T-helper 1 cell treated with Interleukin-12 subunit alpha and Interleukin-12 subunit beta and Interleukin-4 antibody, amounts not matched to agents 30 μg/mL and 1 μg/mL, for 36 hours (primary cell): ENCODE results near the gene EDNRA.

Experiments used
- H3K27ac Mint-ChIP-seq: one replicate; pipeline ENCODE4 v1.8.0; 2021; ENCODE audit warnings: mild to moderate bottlenecking, mixed read lengths
- H3K27me3 Mint-ChIP-seq: one replicate; pipeline ENCODE4 v1.8.0; 2021; ENCODE audit warnings: low read depth, mixed read lengths
- H3K36me3 Mint-ChIP-seq: one replicate; pipeline ENCODE4 v1.8.0; 2021; ENCODE audit warnings: low read depth, mixed read lengths
- H3K4me1 Mint-ChIP-seq: one replicate; pipeline ENCODE4 v1.8.0; 2021; ENCODE audit warnings: low read depth, mixed read lengths
- H3K4me3 Mint-ChIP-seq: one replicate; pipeline ENCODE4 v1.8.0; 2021; ENCODE audit warnings: mild to moderate bottlenecking, moderate library complexity, mixed read lengths
- H3K9me3 Mint-ChIP-seq: one replicate; pipeline ENCODE4 v1.8.0; 2021; ENCODE audit warnings: mixed read lengths

EDNRA gene

DNA sequence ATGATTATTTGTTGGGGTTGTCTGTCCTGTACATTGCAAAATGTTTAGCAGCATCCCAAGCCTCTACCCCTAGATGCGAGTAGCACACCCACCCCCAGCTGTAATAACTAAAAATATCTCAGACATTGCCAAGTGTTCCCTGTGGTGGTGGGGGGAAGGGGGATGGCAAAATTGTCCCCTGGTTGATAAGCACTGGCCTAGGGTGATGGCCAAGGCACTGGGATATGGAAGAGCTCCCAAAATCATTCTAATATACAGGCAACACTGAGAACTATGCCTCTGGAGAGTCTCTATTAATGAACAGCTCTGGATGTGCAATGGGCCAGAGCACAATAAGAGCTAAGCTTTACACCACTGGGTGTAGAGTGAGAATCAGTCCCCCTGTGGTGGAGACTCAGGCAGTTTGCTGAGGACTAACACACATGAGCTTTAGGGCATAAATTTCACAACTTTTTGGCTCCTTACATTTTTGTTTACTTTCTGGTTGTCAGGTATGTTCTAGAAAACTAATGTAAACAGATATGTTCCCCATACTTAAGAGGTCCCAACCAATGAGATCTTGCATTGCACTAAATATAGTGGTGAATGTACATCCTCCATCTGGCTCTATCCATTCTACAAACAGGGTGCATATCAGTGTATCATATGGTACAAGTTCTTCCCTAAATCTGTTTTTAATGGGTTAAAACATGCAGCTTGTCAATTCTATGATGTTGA lies 34.5 kb downstream of the EDNRA start:
- Mint-ChIP-seq H3K9me3 (no peaks in the 10 kb centered on the region), H3K27ac (no peak overlapping the region), H3K36me3 (no peaks in the 10 kb centered on the region), H3K27me3 (peaks cover 9% of the 10 kb centered on the region), H3K4me3 (no peak overlapping the region), H3K4me1 (no peaks in the 10 kb centered on the region)

DNA sequence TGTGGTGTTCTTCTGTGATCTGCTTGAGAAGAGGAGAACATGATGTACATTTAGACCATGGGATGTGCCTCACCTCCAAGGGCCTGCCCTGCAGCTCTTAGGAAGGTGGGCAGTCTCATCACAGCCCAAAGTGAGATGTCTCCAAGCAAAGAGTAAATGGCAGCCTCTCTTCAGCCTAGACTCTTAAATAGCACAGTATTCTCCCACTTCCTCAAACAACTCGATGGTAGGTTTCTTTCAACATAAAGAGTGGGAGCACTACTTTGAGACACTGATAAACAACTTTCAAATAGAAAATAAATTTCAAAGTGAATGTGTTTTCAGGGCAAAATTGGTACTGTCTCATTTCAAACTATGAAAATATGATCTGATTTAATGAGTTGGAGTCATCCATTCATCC lies 35.2 kb downstream of the EDNRA start:
- peaks cover 9% of the 10 kb centered on the region for H3K27me3 Mint-ChIP-seq
- H3K36me3 Mint-ChIP-seq: no peaks in the 10 kb centered on the region
- no peak overlapping the region for H3K27ac Mint-ChIP-seq
- no peak overlapping the region for H3K4me3 Mint-ChIP-seq
- H3K9me3 Mint-ChIP-seq: no peaks in the 10 kb centered on the region
- H3K4me1 Mint-ChIP-seq: no peaks in the 10 kb centered on the region

DNA sequence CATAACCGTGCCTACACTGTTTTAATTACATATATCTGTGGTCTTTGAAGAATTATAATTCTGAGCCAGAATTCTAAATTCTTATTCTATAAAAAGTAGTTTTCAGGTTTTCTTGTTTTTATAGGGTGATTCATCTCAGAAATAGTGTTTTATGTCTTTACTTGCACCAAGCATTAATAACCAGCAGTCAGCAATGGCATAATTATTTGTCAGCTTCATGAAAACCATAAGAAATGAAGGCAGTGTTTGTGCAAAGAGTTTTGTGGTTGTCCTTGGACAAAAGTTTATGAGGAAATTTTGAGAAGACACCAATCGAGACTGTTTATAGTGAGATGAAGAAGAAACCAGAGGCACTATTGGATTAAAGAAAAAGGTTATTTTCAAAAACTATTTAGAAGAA lies 37.2 kb downstream of the EDNRA start:
- H3K27ac Mint-ChIP-seq: no peak overlapping the region
- H3K9me3 Mint-ChIP-seq: no peaks in the 10 kb centered on the region
- no peaks in the 10 kb centered on the region for H3K4me1 Mint-ChIP-seq
- no peaks in the 10 kb centered on the region for H3K36me3 Mint-ChIP-seq
- no peak overlapping the region for H3K4me3 Mint-ChIP-seq
- H3K27me3 Mint-ChIP-seq: peaks cover 9% of the 10 kb centered on the region

DNA sequence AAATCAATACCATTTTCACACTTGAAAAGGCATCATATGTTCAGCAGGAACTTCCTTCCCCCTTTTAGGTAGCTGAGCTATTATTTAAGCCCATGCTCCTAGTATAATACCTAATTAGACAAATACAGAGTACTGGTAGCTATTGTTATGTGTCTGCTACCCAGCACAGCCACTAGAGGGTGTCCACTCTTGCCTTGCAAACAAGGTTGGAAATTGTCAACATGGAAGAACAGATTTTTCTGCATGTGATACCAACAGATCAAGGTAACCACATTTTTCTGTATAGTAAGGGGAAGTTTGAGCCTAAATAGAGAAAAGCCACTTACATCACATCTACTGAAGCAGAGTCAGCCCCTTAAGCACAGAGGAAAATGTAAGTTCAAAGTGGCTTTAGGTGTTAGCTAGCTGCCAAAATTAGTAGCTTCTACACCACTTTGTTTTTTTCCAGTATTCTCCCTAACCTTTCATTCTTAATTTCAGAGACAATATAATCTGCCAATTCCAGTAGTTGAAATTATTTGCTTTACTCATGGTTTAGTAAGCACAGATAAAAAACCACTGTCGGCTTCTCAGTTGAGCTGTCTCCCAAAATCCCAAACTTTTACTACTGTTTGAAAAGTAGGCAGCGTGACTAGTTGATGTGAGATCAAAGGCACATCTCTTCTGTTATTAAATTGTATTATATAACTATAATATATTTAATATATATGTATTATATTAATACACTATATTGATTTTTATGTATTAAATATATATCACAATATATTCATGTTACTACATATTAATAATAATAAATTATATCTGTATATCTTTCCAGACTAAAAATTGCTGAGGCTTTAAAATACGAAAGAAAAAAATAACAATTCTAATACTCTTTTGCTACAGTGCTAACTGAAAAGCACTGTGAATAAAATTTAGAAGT lies 38.2 kb downstream of the EDNRA start:
- H3K27me3 Mint-ChIP-seq: peaks cover 9% of the 10 kb centered on the region
- H3K4me3 Mint-ChIP-seq: no peak overlapping the region
- H3K27ac Mint-ChIP-seq: no peak overlapping the region
- no peaks in the 10 kb centered on the region for H3K9me3 Mint-ChIP-seq
- no peaks in the 10 kb centered on the region for H3K36me3 Mint-ChIP-seq
- no peaks in the 10 kb centered on the region for H3K4me1 Mint-ChIP-seq

DNA sequence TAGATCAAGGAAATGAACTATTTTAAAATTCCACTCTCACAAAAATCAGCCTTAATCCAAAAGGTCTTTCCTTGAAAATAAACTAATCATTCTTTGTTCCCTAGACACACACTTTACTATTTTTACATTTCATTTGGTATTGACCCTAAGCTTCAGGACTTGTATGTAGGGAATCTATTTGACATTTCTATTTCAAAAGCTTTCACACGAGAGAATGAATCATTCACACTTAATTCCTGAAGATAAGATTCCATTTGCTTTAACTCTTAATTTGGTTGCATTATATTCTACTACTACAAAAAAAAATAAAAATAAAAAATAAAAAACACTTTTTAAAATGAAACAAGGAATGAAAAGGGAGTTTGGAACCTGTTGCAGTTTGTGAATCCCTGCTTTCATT lies 43.7 kb downstream of the EDNRA start:
- Mint-ChIP-seq H3K27ac (no peak overlapping the region), H3K27me3 (peaks cover 3% of the 10 kb centered on the region), H3K9me3 (no peaks in the 10 kb centered on the region), H3K4me1 (no peaks in the 10 kb centered on the region), H3K36me3 (no peaks in the 10 kb centered on the region), H3K4me3 (no peak overlapping the region)

DNA sequence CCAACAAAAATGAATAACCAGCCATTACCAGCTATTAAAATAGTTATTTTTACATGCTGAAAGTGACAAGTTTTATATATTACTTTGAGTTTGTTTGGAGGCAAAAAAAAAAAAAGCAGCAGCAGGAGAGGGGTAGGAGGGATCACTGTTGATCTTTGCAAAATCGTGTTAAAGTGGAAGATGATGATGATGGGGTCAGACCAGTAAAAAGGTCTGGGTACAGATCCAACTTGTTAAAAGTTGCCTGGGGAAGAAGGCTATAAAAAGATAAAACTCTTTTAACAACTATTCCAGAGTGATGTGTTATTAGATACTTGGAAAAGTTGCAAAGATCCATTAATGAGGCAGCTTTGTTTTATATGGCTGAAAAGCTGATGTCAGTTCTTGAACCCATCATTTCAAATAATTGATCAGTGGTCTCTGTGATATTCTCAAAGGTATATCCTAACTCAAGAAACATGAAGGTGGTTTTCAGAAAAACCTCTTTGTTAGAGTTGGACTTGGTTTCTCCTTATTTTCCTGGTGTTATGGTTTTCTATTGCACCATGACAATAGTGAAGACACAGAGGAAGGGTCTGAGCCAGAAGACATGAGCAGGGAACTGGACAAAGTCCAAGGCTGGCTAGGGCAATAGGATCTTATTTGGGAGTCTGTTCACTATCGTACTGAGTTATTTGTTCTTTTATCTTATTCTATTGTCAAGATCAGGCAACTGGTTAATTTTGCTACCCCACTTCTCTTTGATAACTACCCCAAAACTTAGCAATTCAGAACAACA lies 44.8 kb downstream of the EDNRA start:
- Mint-ChIP-seq H3K27ac (no peak overlapping the region), H3K36me3 (no peaks in the 10 kb centered on the region)

DNA sequence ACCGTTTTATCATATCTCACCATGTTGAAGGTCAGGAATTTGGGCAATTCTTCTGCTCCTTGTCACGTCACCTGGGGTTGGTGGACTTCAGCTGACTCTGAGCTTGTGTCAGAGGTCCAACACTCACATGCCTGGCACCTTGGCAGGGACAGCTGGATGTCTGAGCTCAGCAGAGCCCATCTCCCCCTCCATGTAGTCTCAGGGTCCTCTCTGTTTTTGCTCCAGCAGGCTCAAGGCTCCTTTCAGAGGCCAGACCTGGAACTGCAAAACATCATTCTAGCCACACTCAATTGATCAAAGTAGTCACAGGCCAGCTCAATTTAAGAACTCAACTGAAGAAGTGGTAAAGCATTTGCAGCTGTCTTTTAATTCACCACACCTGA lies 45.4 kb downstream of the EDNRA start:
- H3K9me3 Mint-ChIP-seq: no peaks in the 10 kb centered on the region
- no peak overlapping the region for H3K27ac Mint-ChIP-seq
- peaks cover 3% of the 10 kb centered on the region for H3K27me3 Mint-ChIP-seq
- H3K36me3 Mint-ChIP-seq: no peaks in the 10 kb centered on the region
- no peak overlapping the region for H3K4me3 Mint-ChIP-seq
- no peaks in the 10 kb centered on the region for H3K4me1 Mint-ChIP-seq

More for the DNA sequence above, 44.8 kb downstream of the EDNRA start:
- no peak overlapping the region for H3K4me3 Mint-ChIP-seq
- no peaks in the 10 kb centered on the region for H3K4me1 Mint-ChIP-seq
- peaks cover 3% of the 10 kb centered on the region for H3K27me3 Mint-ChIP-seq
- no peaks in the 10 kb centered on the region for H3K9me3 Mint-ChIP-seq

DNA sequence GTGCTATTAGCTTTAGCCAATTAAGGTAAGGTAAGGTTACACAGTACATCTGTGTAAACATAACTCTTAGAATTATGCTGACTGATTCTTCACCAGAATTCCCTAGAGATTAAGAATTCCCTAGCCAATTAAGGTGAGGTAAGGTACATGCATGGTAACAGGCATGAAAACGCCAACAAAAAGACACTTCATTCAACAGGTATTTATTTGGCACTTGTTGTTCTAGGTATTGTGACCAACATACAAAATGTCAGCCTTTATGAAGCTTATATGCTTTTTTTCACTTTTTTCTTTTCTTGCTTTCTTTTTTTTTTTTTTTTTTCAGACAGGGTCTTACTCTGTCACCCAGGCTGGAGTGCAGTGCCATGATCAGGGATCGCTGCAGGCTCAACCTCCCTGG lies 47.2 kb downstream of the EDNRA start:
- no peak overlapping the region for H3K4me3 Mint-ChIP-seq
- H3K27ac Mint-ChIP-seq: no peak overlapping the region

DNA sequence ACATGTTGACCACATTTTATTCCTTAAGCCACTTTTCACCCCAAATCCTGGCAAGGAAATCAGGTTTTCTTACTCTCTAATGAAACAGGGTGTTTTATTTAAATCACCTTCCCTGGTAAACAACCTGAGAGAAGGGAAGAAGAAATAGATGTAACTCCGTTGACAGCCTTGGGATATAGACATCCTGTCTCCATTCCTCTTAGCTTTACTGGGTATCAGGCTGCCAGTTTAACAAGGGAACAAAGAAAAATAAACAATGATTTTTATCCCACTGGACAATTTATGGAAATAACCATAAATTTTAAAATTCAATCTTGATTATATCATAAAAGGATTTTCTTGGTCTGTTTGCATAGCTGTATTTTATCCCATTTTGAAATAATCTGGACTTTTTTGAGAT lies 49.2 kb downstream of the EDNRA start:
- Mint-ChIP-seq H3K9me3 (no peaks in the 10 kb centered on the region), H3K4me1 (no peaks in the 10 kb centered on the region), H3K27me3 (peaks cover 5% of the 10 kb centered on the region), H3K4me3 (no peak overlapping the region), H3K27ac (no peak overlapping the region), H3K36me3 (no peaks in the 10 kb centered on the region)

More for the DNA sequence above, 47.2 kb downstream of the EDNRA start:
- Mint-ChIP-seq H3K4me1 (no peaks in the 10 kb centered on the region), H3K27me3 (peaks cover 3% of the 10 kb centered on the region), H3K36me3 (no peaks in the 10 kb centered on the region), H3K9me3 (no peaks in the 10 kb centered on the region)

DNA sequence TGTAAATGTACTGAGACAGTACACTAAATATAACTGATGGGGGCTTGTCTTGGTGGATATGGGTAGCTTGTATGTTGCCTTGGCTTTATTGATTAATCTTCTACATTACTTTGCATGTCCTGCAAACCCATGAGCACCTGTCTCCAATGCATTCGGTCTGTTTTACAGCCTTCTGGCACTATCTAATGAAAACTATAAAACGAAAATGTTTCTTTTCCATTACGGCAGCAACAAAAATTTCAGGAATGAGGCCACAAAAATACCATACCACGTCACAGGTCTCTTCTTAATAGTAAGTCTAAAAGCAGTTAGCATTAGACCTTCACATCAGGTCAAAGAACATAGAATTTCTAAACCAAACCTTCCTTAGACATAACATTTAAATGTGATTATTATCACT lies 49.8 kb downstream of the EDNRA start:
- no peak overlapping the region for H3K27ac Mint-ChIP-seq

DNA sequence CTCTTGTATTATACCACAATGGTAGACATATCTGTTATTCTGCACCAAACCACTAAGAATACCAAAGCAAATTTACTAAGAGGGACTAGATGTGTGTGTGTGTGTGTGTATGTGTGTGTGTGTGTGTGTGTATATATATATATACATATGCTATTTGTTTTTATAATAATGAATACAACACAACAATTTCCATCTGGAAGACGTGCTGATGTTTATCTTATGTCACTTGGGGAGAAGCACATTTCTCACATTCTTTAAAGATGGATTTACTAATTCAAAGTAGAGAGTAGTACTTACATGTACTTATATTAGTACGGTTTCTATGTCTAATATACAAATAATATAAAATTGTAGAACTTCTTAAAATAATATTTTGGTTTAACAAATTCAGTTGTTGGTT lies 52.0 kb downstream of the EDNRA start:
- Mint-ChIP-seq H3K4me3 (no peak overlapping the region), H3K4me1 (no peaks in the 10 kb centered on the region), H3K9me3 (no peaks in the 10 kb centered on the region), H3K36me3 (no peaks in the 10 kb centered on the region), H3K27me3 (peaks cover 3% of the 10 kb centered on the region), H3K27ac (no peak overlapping the region)

More for the DNA sequence above, 49.8 kb downstream of the EDNRA start:
- no peaks in the 10 kb centered on the region for H3K36me3 Mint-ChIP-seq
- H3K9me3 Mint-ChIP-seq: no peaks in the 10 kb centered on the region
- H3K4me1 Mint-ChIP-seq: no peaks in the 10 kb centered on the region
- no peak overlapping the region for H3K4me3 Mint-ChIP-seq
- H3K27me3 Mint-ChIP-seq: peaks cover 5% of the 10 kb centered on the region

DNA sequence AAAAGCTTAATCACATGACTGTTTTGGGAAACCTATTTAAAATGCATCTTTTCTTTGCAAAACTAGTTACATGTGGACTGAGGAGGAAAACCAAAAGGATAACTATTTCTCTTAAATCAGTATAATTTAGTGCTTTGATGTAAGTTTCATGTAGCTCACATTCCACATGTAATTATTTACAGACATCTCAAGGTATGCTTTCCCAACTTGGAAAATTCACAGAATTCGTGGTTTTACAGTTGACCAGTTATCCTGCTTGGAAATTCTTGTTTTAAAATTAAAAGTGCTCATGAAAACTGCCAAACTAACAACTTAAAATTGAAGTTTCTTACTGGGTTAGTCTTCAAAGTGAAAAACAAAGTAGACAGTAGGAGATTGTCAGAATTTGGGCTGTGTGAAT lies 52.4 kb downstream of the EDNRA start:
- no peak overlapping the region for H3K4me3 Mint-ChIP-seq
- H3K27ac Mint-ChIP-seq: no peak overlapping the region
- H3K9me3 Mint-ChIP-seq: no peaks in the 10 kb centered on the region
- H3K36me3 Mint-ChIP-seq: no peaks in the 10 kb centered on the region
- H3K4me1 Mint-ChIP-seq: no peaks in the 10 kb centered on the region
- peaks cover 3% of the 10 kb centered on the region for H3K27me3 Mint-ChIP-seq

DNA sequence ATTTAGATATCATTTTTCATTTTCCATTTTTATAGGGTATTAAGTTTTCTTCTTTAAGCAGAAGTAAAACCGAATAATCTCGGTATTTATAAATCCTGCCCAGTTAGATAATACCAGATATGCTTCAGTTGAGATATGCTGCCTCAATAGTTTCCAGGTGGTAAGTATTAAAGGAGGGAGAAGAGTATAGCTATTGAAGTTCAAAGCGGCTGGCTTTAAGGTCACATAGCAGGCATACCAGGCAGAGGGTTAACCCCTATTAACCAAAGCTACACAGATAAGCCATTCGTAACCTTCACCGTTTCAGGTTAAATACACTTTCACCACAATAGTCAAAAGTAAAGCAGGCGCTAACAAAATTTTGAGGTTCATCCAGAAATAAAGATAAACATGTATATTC lies 54.2 kb downstream of the EDNRA start:
- Mint-ChIP-seq H3K4me3 (no peak overlapping the region), H3K9me3 (no peaks in the 10 kb centered on the region), H3K27me3 (peaks cover 3% of the 10 kb centered on the region), H3K4me1 (no peaks in the 10 kb centered on the region), H3K27ac (no peak overlapping the region), H3K36me3 (no peaks in the 10 kb centered on the region)

DNA sequence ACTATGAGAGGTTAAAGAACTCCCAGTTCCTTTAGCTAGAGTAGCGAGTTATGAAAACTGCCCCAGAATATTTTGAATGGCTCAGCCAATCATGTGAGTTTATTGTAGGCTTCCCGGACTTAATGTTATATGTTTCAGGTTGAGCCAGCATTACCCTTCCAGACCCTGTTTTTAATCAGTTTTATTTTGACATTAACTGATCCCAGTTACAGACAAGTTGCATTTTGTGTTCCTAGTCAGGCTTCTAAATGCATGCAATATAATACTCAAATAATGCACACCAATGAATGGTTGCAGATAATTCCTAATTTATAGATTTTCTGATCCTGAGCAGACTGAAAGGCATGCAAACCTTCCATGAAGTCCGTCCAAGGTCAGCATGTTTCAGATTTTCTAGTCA lies 57.8 kb downstream of the EDNRA start:
- H3K4me3 Mint-ChIP-seq: no peak overlapping the region
- no peaks in the 10 kb centered on the region for H3K4me1 Mint-ChIP-seq
- H3K27ac Mint-ChIP-seq: no peak overlapping the region
- H3K27me3 Mint-ChIP-seq: peaks cover 6% of the 10 kb centered on the region
- H3K9me3 Mint-ChIP-seq: no peaks in the 10 kb centered on the region
- no peaks in the 10 kb centered on the region for H3K36me3 Mint-ChIP-seq
